HG03457 (cell line): ENCODE data around the gene AP5Z1.
"Not testable (repeated sequence)": the region's sequence is repeated elsewhere in the genome, so short reads cannot be mapped to it uniquely, and the experiment has no call there.

ENCODE experiments used
- ATAC-seq: cut with Tn5 transposase; IDR thresholded peaks from one replicate; pipeline ENCODE4 v1.9.1; 2021; ENCODE audit warnings: moderate number of reproducible peaks; ENCODE audit not compliant: unreplicated experiment

AP5Z1 gene

GRCh38 chr7:4787541-4787940 lies 12.1 kb downstream of the AP5Z1 start:
- no peak for ATAC-seq

DNA sequence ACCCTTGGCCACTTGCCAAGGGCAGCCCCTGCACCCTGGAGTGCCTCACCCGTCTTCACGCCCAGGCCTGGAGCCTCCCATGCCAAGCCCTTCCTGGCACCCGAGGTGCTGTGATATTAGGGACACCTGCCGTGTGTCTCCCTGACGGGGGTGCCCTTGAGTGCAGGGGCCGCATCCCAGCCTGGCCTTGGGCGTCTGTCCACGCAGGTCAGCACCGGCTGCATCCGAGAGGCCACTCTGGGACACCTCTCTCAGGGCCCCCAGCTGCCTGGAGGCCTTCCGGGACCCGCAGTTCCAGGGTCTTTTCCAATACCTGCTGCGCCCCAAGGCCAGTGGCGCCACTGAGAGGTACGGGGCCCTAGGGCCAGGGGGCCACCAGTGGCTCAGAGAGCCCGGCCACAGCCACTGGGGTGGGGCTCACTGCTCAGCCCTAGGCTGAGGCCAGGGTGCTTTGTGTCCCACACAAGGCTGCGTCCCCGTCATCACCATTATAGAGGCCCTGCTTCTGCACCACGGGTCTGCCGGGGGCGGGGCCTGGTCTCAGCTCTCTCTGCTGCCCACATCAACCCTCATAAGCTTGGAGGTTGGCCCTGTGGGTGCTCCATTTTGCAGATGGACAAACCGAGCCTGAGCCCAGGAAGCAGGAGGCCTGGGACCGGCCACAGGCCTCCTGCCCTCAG lies 12.7 kb downstream of the AP5Z1 start:
- ATAC-seq = no peak

- ATAC-seq = no peak
Measured at GRCh38 chr7:4788627-4789189, 13.3 kb downstream of the AP5Z1 start.

DNA sequence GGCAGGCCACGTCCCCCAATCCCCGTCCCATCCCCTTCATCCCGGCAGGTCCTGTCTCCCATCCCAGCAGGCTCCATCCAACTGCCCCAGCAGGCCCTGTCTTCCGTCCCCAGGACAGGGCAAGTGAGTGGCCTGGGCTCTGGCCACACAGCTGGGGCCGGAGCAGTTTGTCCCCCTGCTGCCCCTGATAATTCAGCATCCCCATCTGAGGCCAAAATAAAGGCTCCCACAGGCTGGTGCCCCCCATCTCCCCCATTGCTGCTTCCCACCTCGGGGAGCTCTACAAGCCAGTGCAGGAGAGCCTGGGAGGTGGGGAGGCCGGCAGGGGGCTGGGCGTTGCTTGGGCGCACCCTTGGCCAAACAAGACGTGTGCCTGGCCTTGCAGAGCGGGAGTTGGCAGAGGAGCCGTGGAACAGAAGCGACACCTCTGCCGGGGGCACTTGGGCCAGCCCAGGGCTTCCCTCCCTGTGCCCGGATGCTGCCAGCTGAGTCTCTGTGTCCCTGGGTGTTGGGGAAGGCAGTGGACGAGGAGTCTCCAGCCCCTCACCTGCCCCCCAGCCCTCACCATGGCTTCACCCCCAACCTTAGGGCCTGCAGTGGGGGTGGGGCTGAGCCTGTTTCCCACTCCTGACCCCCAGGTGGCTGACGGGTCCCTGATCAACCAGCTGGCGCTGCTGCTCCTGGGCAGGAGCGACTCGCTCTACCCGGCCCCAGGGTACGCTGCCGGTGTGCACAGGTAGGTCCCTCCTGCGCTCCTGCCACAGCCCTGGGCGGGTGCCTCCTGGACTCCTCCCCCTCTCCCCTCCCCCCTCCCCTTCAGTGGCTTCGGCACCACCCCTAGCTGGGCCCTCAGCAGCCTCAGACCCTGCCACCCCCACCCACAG lies 14.0 kb downstream of the AP5Z1 start:
- no peak for ATAC-seq

DNA sequence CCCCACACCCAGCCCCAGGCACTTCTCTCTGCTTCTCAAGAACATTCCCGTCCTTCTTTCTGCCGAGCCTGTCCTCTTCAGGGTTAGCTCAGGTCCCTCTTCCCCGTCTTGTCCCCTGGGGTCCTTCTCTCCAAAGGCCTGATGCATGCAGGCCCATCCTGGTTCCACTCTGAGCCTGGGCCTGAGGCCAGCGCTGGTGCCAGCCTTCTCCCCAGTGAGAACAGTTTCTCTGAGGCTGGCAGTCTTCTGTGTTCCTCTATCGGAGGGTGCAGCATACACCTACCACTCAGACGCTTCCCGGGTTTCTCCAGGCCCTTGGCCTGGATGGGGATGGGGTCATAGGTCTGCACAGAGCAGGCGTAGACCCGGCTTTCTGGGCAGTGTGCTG lies 14.6 kb downstream of the AP5Z1 start:
- ATAC-seq = no peak

- no peak for ATAC-seq
Measured at GRCh38 chr7:4790516-4790991, 15.1 kb downstream of the AP5Z1 start.

GRCh38 chr7:4791101-4791737 lies 15.8 kb downstream of the AP5Z1 start:
- no peak for ATAC-seq

DNA sequence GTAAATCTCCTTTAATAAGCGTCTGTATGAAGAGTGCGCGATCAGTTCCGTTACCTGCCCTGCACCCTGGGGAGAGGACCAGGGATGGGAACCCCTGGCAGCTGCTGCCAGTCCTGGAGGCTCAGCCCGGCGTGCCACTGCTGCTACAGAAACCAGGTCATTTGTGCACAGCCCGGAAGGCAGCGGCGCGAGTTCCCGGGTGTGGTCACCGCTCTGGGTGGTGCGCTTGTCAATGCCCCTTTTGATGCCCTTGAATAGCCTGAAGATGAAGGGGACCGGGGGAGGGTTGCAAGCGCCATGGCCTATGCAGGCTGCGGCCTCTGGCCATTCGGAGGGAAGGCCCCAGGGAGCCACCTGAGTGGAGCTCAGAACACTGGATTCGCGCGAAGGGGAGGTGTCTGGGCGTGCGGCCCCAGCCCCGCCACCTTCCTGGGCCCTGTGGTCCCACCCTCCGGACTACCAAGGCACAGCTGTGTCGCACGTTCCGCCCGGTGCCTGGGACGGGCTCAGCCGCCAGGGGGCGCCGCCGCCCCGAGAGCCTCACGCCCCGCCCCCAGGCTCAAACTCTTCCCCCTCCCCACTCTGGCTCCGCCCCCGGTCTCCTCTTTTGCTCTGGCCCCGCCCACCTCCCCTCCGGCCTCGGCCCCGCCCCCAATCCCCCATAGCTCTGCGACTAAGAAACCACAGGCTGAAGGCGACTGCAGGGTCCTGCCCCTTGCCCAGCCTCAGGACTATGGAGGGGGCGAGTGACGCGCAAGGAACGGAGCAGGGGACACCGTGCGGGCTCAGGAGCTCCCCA lies 16.5 kb downstream of the AP5Z1 start:
- no peak for ATAC-seq

DNA sequence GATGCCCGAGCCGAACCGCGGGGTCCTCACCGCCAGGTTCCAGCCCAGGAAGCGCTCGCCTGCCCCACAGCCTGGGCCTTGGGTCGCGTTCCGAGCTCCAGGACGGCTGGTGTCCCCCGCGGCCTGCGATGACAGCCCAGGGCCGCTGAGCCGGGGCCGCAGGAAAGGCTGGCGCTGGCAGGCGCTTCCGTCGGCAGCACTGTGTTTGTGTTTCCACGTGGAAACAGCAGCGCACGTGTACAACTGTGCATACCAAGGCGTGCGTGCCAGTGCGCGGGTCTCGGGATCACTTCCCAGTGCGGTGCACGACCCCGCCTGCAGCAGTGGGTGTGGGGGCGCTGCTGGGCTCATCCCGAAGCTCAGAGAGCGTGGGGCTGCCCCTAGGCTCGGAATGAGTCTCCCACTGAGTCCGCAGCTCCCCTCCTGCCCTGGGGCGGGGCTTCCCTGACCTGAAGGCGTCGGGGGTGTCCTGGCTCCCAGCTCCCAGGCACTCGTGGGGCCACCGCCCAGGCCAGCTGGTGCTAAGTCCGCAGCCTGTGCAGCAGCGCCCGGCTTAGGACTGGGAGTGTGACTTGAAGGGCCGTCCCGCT lies 17.2 kb downstream of the AP5Z1 start:
- no peak for ATAC-seq

DNA sequence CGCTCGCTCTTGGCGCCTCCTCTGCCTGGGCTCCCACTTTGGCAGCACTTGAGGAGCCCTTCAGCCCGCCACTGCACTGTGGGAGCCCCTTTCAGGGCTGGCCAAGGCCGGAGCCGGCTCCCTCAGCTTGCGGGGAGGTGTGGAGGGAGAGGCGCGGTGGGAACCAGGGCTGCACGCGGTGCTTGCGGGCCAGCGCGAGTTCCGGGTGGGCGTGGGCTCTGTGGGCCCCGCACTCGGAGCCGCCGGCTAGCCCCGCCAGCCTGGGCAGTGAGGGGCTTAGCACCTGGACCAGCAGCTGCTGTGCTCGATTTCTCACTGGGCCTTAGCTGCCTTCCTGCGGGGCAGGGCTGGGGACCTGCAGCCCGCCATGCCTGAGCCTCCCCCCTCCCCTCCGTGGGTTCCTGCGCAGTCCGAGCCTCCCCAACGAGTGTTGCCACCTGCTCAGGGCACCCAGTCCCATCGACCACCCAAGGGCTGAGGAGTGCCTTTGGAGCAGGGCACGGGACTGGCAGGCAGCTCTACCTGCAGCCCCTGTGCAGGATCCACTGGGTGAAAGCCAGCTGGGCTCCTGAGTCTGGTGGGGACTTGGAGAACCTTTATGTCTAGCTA lies 18.1 kb downstream of the AP5Z1 start:
- ATAC-seq = not testable (repeated sequence)

DNA sequence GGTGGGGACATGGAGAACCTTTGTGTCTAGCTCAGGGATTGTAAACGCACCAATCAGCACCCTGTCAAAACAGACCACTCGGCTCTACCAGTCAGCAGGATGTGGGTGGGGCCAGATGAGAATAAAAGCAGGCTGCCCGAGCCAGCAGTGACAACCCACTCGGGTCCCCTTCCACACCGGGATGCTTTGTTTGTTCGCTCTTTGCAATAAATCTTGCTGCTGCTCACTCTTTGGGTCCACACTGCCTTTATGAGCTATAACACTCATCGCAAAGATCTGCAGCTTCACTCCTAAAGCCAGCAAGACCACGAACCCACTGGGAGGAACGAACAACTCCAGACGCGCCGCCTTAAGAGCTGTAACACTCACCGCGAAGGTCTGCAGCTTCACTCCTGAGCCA lies 18.7 kb downstream of the AP5Z1 start:
- not testable (repeated sequence) for ATAC-seq

- no peak for ATAC-seq
Measured at GRCh38 chr7:4794591-4795350, 19.3 kb downstream of the AP5Z1 start.

DNA sequence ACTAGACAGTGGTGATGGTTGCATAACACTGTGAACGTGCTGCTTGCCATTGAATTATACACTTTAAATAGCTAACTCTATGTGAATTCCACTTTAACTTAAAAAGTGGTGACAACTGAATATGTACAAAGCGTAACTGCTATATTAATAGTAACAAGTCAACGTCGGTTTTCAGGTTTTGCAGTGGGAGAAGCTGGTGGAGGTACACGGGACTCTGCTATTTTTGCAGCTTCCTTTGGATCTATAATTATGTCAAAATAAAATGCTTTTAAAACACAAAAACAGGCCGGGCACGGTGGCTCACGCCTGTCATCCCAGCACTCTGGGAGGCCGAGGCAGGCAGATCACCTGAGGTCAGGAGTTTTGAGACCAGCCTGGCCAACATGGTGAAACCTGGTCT lies 21.0 kb downstream of the AP5Z1 start:
- no peak for ATAC-seq

DNA sequence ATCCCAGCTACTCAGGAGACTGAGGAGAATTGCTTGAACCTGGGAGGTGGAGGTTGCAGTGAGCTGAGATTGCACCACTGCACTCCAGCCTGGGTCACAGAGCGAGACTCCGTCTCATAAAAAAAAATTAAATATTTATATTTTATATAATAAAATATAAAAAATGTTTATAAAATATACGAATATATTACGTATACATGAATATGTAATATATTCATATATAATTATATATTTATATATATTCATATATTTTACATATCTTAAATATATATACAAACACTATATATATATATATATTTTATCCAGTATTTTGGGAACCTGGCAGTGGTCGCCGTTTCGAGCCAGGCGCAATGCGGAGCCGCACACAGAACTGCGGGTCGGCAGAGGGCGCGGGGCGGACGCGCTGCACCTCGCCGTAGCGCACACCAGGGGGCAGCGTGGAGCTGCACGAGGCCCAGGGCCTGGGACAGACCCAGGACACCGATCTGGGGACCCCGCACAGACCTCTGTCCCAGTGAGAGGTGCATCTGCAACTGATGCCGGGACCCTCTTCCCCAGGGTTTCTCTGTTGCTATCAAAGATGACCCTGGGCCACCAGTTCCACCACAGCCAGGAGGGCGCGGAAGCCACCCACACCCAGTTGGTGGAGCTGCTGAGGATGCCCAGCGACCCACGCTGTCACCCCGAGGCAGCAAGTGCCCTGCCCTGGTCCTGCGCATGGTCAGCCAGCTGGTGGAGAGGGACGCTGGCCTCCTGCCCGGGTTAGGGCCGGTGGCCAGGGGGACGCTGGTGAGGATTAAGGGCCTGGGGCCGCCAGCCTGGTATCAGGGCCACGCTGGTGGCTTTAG lies 22.7 kb downstream of the AP5Z1 start:
- no peak for ATAC-seq

GRCh38 chr7:4798706-4799235 lies 23.3 kb downstream of the AP5Z1 start:
- ATAC-seq = no peak

DNA sequence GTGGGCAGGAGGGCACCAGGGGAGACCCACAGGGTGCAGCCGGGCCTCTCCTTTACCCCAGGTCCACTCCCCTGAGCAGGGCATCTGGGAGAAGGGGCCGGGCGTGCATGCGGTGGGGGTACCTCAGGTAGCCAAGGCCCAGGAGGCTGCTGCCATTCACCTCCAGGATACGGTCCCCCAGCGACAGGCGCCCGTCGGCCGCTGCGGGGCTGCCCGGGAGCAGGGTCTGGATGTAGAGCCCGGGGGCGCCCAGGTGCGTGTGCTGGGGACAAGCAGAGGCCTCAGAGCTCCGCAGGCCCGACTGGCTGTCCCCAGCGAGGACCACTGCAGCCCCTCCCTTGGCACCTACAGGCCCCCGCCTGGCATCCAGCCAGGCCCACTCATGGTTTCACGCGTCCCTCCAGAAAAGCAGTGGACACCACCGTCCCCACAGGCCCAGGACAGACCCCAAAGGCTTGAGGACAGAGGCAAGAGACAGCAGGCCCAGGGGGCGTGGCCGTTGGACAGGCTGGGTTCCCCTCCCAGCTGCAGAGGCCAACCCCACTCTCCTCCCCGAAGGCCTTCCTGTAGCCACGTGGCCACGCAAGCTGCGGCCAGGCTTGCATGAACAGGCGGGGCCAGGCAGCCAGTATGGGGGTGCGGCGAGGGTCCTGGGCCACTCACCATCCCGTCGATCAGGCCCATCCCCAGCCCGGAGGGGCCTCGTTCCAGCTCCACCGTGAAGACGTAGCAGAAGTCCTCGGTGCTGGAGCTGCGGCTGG lies 24.3 kb downstream of the AP5Z1 start:
- no peak for ATAC-seq

DNA sequence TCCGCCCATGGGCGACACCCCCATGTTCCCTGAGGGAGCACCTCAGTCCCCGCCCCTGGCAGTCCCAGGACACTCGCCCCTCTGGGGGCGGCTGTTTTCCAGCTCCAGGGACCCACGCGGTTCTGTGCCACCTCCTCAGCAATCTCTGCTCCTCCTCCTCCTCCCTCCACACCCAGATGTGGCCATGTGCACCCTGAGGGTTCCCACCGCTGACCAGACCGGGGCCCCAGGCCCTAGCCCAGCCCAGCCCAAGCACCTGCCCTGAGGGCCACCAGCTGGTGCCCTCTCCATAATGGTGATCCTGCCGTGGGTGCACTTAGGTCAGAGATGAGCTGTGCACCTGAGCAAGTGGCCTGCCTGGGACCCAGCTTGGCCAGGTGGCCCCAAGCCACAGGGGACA lies 25.1 kb downstream of the AP5Z1 start:
- no peak for ATAC-seq
